A549 treated with AZD9567 at 1 μM for 4 hours (cell line): Measurements from ENCODE around the gene KIF26A. TPM values are rescaled to one million over a fixed set of nuclear protein-coding genes. Genes with fewer than 3 reads are reported as not detected.

ENCODE experiments used
- total RNA-seq: library from RNA; stranded (reverse); fragments of 200-300 nt; extraction: Qiagen RNA extraction; gene quantifications from 5 replicates; pipeline ENCODE4 v1.2.3, GENCODE V29; 2022; ENCODE audit not compliant: insufficient read depth

Gene KIF26A
- 1.2 to 5.0 TPM (median 4.5 TPM) in 5 replicates for total RNA-seq

GRCh38 chr14:104138098-104138717 lies at the start of gene KIF26A:
TSS of gene KIF26A (plus strand) at chr14:104138587. CDS start at chr14:104138723, 136 bp downstream.

Other genes with a start within 250 kb of the KIF26A start
- gene TDRD9, start 210.1 kb upstream of the KIF26A start, total RNA-seq = 0.06 to 0.17 TPM (median 0.15 TPM) in 3 of 5 replicates, not detected in the others
- gene RD3L, start 196.1 kb upstream of the KIF26A start, total RNA-seq = not detected in 5 replicates
- 0.04 to 0.09 TPM in 2 of 5 replicates, not detected in the others for gene ASPG, start 52.9 kb upstream of the KIF26A start, total RNA-seq